ENCODE data around the gene LDLRAD3. TPM values are rescaled to one million over a fixed set of nuclear protein-coding genes. Genes with fewer than 3 reads are reported as not detected.

The LDLRAD3 gene
- total RNA-seq, 2 experiments from 2014 or later, result not detected

- H3K27ac ChIP-seq (ENCODE audit: low read depth, low read length, poor library complexity, severe bottlenecking), result no peak overlapping the region
- H2AFZ ChIP-seq (ENCODE audit: low read length), result no peak overlapping the region
- BruUV-seq (replicated peaks), result no TSS peak
- H3K9me2 ChIP-seq (ENCODE audit: insufficient read depth, low read length), result no peaks in the 10 kb centered on the region
- no peak overlapping the region for H3K4me3 ChIP-seq (ENCODE audit: low read depth, low read length, poor library complexity, severe bottlenecking)
- TF ChIP-seq CTCF (conservative IDR thresholded peaks at IDR 0.05; ENCODE audit: low read length) (no peak), EZH2phosphoT487 (IDR thresholded peaks at IDR 0.05; ENCODE audit: borderline replicate concordance, low read depth, low read length) (no peak)
- POLR2A ChIA-PET, result no interaction called here
- CTCF ChIA-PET (ENCODE audit: unreplicated experiment), result no interaction called here
- no peaks in the 10 kb centered on the region for H3K79me2 ChIP-seq (ENCODE audit: insufficient read depth, low read depth, low read length)
- H3K4me2 ChIP-seq (ENCODE audit: low read length), result no peak overlapping the region
- no peaks in the 10 kb centered on the region for H3K9me3 ChIP-seq (ENCODE audit: low read length)
- H3K36me3 ChIP-seq (ENCODE audit: insufficient read depth, low read length), result no peaks in the 10 kb centered on the region
- H3K4me1 ChIP-seq (ENCODE audit: insufficient read depth, low read length, poor library complexity, severe bottlenecking), result no peaks in the 10 kb centered on the region
- H4K20me1 ChIP-seq (ENCODE audit: insufficient read depth, low read length), result no peaks in the 10 kb centered on the region
- intact Hi-C loops (cut with micrococcal nuclease; ENCODE audit: unreplicated experiment), result no loop called here
- DNase-seq (ENCODE audit: low spot score), result no peak
Measured at GRCh38 chr11:36038541-36038940, 94.7 kb downstream of the LDLRAD3 start.

GRCh38 chr11:36039471-36039870, 95.6 kb downstream of the LDLRAD3 start:
- no peak overlapping the region for H2AFZ ChIP-seq (ENCODE audit: low read length)
- no peaks in the 10 kb centered on the region for H3K9me3 ChIP-seq (ENCODE audit: low read length)
- no peak for DNase-seq (ENCODE audit: low spot score)
- intact Hi-C loops (cut with micrococcal nuclease; ENCODE audit: unreplicated experiment), result no loop called here
- ChIA-PET POLR2A (no interaction called here), CTCF (ENCODE audit: unreplicated experiment) (no interaction called here)
- TF ChIP-seq CTCF (conservative IDR thresholded peaks at IDR 0.05; ENCODE audit: low read length) (no peak), EZH2phosphoT487 (IDR thresholded peaks at IDR 0.05; ENCODE audit: borderline replicate concordance, low read depth, low read length) (no peak)
- H4K20me1 ChIP-seq (ENCODE audit: insufficient read depth, low read length), result no peaks in the 10 kb centered on the region
- no TSS peak for BruUV-seq (replicated peaks)
- H3K79me2 ChIP-seq (ENCODE audit: insufficient read depth, low read depth, low read length), result no peaks in the 10 kb centered on the region
- no peaks in the 10 kb centered on the region for H3K36me3 ChIP-seq (ENCODE audit: insufficient read depth, low read length)
- no peak overlapping the region for H3K4me3 ChIP-seq (ENCODE audit: low read depth, low read length, poor library complexity, severe bottlenecking)
- H3K9me2 ChIP-seq (ENCODE audit: insufficient read depth, low read length), result no peaks in the 10 kb centered on the region
- H3K4me1 ChIP-seq (ENCODE audit: insufficient read depth, low read length, poor library complexity, severe bottlenecking), result no peaks in the 10 kb centered on the region
- H3K27ac ChIP-seq (ENCODE audit: low read depth, low read length, poor library complexity, severe bottlenecking), result no peak overlapping the region
- H3K4me2 ChIP-seq (ENCODE audit: low read length), result no peak overlapping the region

- Histone ChIP-seq H3K79me2 (ENCODE audit: insufficient read depth, low read depth, low read length) (no peaks in the 10 kb centered on the region), H3K36me3 (ENCODE audit: insufficient read depth, low read length) (no peaks in the 10 kb centered on the region), H3K9me3 (ENCODE audit: low read length) (no peaks in the 10 kb centered on the region), H3K4me3 (ENCODE audit: low read depth, low read length, poor library complexity, severe bottlenecking) (no peak overlapping the region), H4K20me1 (ENCODE audit: insufficient read depth, low read length) (no peaks in the 10 kb centered on the region), H3K27ac (ENCODE audit: low read depth, low read length, poor library complexity, severe bottlenecking) (no peak overlapping the region), H2AFZ (ENCODE audit: low read length) (no peak overlapping the region), H3K9me2 (ENCODE audit: insufficient read depth, low read length) (no peaks in the 10 kb centered on the region), H3K4me2 (ENCODE audit: low read length) (no peak overlapping the region), H3K4me1 (ENCODE audit: insufficient read depth, low read length, poor library complexity, severe bottlenecking) (no peaks in the 10 kb centered on the region)
- intact Hi-C loops (cut with micrococcal nuclease; ENCODE audit: unreplicated experiment), result loop anchor here (2.0 kb wide), 1 partner anchor 225 kb away; no protein-coding TSS in a partner anchor
- DNase-seq (ENCODE audit: low spot score), result no peak
- no TSS peak for BruUV-seq (replicated peaks)
- CTCF ChIA-PET (ENCODE audit: unreplicated experiment), result no interaction called here
- POLR2A ChIA-PET, result no interaction called here
- TF ChIP-seq EZH2phosphoT487 (IDR thresholded peaks at IDR 0.05; ENCODE audit: borderline replicate concordance, low read depth, low read length) (no peak), CTCF (conservative IDR thresholded peaks at IDR 0.05; ENCODE audit: low read length) (peak; percentile 68)
Measured at GRCh38 chr11:36041988-36042611, 98.2 kb downstream of the LDLRAD3 start.
